GM19397 (cell line): ENCODE measurements around the gene EPHB2.

Experiments used
- ATAC-seq: cut with Tn5 transposase; IDR thresholded peaks from one replicate; pipeline ENCODE4 v1.9.1; 2021; ENCODE audit warnings: mild to moderate bottlenecking, moderate library complexity; ENCODE audit not compliant: unreplicated experiment

EPHB2 gene

DNA sequence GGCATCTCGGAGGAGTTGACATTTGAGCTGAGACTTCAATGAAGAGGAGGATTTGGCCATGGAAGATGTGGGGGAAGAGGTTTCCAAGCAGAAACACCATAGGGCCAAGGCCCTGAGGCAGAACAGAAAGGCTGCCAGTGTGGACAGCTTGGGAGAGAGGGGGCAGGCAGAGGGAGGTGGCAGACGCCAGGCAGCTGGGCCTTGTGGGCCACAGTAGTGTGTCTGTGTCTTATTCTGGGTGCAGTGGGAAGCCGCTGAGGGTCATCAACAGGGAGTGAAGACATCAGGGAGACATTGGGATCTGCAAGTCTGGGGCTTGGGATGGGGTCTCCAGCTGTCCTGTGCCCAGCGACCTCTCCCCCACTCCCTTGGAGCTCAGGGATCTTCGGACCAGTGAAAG is 165.2 kb downstream of the EPHB2 start:
- ATAC-seq, result no peak

DNA sequence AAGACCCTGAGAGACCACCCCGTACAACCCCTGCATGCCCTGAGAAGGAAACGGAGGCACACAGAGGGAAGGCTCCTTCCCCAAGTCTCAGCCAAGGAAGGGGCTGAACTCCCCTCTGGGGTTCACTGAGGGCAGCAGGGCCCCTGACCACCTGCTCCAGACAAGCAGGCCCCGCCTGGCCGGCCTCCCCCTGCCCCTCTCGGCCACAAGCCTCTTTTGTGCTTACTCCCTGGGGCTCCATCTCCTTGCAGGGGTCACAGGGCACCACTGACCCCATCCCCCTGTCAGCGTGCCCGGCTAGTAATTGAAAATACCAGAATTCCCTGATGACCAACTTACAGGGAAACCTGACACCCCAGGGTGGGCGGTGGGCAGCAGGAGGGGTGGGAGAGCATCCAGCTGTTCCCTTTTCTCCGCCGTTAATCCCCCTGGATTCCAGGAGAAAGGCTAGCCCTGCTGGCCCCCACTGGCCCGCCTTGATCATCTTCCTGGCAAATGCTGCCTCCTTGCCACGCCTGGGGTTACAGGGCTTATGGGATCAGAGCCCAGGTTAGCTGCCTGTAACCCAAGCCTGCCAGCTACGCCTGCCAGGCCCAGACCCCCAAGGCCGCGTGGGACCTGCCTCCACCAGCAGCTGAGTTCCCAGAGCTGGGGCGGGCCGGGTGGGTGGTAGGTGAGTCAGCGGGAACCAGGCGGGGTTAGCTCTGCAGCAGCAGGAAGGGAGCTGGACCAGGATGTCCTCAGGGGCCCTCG is 165.9 kb downstream of the EPHB2 start:
- ATAC-seq, result no peak

DNA sequence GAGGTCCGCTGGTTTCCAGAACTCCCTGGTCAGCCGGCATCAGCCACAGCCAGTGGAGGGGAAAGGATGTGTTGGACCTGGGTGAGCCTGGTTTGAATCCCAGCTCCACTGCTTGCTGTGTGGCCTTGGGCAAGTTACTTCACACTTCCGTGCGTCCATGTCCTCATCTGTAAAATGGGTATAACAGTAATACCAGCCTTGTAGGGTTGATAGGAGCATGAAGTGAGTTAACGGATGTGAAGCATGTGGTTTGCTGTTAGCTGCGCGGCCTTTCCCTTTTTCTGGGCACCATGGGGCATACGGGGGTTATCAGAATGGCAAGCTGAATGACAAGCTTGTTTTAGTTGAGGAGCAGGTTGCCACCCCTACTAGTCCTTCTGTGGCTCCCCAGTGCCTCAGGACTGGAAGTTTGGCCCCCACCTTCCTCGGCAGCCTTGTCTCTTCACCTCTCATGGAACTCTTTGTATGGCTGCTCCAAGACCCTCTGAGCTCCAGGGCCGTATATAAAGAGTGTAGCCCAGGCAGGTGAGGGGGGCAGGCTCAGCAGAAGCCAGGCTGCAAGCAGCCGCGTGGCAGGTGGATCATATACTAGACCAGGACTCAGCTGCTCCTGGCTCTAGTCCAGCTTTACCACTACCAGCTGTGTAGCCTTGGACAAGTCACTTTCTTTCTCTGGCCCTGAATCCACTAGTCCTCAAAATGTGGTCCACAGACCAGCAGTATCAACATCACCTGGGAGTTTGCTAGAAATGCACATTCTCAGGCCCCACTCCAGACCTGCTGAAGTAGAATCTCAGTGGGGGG is 166.7 kb downstream of the EPHB2 start:
- no peak for ATAC-seq

DNA sequence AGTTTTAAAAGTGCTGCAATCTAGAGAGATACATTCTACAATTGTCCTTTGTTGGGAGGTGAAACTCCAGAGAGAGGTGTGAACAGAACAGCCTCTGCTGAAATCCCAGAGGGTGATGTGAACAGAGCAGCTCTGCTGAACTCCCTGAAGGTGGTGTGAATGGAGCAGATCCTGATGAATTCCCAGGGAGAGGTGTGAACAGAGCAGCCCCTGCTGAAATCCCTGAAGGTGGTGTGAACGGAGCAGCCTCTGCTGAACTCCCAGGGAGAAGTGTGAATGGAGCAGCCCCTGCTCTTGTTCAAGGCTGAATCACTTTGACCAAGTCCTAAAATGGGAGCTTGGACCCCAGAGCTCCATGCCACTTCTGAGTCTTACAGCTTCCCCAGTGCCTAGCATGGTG is 167.3 kb downstream of the EPHB2 start:
- no peak for ATAC-seq

DNA sequence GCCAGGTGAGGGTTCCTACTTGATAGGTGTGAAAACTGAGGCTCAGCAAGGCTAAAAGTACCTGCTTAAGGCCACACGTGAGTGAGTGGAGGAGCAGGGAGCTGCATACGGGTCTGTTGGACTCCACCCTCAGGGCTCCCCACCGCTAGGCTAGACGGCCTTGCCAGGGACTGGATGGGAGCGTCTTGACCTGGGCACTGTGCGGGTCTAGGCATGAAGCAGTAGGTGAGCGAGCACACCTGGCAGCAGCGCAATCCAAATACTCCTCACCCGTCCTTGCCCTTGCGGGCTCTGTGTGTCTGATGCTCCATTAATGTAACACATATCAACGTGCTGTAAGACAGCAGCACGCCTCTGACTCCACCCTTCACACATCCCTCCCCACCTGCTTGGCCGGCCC is 168.0 kb downstream of the EPHB2 start:
- ATAC-seq, result no peak

DNA sequence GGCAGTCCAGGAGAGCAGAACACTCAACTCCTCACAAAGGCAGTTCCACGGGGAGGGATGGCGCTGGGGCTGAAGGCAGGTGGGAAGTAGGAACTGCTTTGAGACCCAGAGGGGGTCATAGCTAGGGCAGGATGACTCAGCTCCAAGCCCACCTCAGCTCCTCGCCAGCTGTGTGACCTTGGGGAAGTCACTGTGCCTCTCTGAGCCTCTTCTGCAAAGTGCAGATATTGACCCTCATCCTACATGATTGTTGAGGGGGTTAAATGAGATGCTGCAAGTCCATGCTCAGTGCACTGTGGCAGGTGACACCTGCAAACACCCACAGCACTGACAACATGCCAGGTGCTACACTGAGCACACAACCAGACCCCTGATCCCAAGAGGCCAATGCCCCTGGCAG is 168.8 kb downstream of the EPHB2 start:
- ATAC-seq, result no peak

DNA sequence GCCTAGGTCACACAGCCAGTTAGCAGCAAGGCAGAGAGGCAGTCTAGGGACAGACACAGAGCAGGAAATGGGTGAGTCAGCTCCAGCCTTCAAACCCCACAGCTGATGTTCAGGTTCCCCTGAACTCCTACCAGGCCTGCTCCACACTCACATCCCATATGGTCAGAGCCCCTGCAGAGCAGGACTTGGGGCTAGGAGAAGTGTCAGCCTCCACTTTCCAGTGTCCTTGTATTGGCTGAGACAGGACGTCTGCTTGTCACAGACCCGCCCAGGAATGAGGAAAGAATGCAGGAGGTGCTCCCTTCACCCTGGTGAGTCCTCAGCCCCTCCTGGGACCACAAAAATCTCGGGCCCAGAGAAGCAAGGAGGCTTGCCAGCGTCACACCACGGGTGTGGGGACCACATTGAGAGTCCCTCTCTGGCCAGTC is 169.5 kb downstream of the EPHB2 start:
- ATAC-seq, result no peak

DNA sequence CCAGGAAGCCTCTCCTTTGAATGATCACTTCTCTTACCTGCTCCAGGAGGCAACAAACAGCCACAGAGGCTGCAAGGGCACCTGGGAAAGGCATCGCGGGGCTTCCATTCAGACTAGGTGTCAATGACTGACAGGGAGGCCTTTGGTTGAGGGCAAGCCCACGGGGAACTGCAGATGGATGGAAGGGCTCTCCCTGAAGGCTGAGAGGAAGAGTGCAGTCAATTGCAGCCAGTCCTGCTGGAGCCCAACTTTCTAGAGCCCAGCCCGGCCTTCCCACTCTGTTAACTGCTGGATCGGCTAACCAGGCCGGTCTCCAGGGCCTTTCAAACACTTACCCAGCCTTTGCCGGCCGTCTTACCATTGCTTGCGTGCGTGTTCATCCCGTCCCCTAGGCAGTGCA is 172.8 kb downstream of the EPHB2 start:
- no peak for ATAC-seq

DNA sequence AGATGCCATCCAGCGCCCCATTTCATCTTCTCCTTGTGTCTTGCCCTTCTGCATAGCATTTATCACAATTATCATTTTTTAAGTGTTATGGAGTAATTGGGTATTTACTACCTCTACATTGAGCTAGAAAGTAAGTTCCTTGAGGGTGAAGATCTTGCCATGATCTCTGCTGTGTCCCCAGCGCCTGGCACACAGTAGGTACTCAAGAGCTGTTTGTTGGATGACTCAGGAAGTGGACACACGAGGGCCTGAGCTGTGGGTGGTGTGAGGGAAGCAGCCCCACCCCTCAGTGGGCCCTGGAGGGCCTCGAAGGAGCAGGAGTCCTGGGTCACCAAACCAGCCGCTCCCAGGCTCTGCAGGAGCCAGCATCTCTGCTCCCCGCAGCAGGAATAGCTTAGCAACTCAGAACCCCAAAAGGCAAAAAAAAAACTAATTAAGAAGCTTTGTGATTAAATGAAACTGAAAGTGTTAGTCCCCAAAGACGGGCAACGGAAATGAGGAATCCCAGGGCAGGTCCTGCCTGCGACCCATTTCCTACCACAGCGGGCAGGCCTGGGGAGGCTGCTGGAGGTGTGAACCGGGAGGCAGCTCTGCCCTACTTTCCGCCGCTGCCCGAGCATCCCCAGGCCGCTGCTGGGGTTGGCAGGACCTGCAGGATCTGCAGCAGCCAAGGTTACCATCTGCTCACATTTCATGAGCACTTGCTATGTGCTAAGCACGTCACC is 174.3 kb downstream of the EPHB2 start:
- ATAC-seq, result no peak

DNA sequence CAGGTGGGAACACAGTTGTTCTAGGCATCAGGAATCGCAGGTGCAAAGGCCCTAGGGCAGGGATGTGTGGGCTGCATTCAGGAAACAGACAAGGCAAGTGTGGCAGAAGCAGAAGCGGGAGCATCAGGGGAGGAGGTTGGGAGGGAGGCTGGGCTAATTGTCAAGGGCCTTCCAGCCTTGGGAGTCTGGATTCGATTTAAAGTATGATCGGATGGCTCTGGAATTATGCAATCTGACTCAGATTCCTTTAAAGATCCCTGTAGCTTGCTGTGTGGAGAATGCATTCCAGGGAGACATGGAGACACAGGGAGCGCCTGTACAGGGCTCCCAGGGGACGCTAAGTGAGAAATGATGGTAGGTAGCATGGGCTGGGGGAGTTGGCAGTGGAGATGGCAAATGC is 175.6 kb downstream of the EPHB2 start:
- no peak for ATAC-seq

DNA sequence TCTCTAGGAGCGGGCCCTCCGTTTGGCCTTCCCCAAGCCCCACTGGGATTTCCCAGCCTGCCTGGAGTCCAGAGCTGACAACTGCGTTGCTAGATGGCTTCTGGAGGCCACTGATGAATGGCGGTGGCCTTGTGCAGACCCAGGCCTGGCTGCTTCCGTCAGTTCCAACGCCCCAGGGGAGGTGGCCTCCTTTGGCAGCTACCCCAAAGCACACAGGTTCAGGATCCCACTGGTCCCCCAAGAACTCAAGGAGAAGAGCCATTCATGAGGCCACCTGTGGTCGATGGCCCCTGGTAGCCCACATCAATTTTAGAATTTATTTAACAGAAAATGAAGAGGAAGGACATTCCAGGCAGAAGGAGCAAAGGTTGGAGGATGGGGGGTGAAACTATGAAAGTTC is 176.9 kb downstream of the EPHB2 start:
- no peak for ATAC-seq

DNA sequence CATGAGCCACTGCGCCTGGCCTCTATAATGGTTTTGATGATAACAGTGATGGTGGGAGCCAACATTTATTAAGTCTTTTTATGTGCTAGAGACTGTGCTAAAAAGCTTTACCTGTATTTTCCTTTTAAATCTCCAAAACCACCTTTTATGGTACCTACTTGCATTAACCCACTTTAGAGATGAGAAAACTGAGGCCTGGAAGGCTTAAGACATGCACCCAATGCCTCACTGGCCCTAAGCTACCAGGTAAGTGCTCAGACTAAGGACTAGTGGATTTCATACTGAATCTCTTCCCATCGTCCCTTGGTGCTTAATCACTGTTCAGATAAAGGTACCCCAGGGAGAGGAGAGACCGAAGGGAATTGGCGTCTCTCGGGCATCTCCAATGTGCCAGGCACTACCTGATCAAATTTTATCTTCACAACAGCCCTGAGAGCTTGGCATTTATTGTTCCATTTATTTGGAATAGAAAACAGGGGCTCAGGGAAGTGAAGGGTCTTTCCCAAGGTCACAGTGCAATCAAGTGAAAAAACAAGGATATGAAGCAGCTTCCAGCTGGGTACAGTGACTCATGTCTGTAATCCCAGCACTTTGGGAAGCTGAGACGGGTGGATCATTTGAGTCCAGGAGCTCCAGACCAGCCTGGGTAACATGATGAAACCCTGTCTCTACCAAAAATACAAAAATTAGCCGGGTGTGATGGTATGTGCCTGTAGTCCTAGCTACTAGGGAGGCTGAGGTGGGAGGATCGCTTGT is 177.9 kb downstream of the EPHB2 start:
- no peak for ATAC-seq

DNA sequence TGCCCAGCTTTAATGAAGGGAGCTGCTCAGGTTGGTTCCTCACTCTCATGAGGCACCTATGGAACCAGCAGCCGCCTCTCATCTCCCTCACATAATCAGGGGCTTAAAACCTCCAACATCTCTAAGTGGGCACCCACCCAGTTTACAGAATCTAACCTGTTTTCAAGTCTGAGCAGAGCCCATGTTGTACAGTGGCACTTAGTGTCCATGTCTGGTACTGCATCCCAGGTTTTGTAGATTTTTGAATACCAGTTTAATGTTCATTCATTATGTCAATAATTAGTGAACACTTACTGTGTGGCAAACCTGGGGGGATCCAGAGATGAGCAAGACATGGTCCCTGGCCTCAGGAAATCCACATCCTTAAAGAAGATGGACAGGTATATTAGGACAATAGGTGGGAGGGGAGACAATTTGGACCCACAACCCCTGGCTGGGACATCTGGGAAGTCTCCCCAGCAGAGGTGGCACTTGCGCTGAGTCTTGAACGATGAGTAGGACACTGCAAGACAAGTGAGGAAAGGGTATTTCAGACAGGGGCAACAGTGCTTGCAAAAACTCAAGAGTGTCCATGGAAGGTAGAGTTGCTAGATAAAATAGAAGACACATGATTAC is 178.7 kb downstream of the EPHB2 start:
- ATAC-seq, result no peak

DNA sequence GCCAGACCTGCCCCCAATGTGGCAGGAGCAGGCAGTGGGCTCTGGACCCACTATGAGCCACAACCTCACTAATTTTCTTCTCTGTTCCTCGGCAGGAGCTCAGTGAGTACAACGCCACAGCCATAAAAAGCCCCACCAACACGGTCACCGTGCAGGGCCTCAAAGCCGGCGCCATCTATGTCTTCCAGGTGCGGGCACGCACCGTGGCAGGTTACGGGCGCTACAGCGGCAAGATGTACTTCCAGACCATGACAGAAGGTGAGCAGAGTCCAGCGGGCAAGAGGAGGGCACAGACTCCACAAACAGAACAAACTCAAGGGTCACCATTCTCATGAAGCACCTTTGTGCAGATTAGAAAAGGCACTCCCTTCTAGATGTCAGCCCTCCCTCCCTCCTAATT is 182.2 kb downstream of the EPHB2 start:
- ATAC-seq, result no peak

DNA sequence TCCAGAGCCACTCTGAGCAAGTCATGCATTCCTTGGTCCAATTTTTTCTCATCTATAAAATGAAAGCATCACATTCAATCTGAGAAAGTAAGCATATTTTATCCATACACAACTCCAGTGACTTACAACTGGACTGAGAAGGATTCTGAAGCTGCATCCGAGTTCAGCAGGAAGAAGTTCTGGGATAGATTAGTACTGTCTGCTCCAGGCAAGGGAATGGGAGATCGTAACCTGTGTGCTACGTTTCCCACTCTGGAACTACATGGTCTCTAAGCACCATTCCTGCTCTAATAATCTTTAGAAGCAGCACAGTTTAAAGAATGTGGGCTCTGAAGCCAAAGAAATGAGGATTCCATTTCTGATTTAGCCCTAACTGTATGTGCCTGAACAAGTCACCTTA is 182.7 kb downstream of the EPHB2 start:
- no peak for ATAC-seq

DNA sequence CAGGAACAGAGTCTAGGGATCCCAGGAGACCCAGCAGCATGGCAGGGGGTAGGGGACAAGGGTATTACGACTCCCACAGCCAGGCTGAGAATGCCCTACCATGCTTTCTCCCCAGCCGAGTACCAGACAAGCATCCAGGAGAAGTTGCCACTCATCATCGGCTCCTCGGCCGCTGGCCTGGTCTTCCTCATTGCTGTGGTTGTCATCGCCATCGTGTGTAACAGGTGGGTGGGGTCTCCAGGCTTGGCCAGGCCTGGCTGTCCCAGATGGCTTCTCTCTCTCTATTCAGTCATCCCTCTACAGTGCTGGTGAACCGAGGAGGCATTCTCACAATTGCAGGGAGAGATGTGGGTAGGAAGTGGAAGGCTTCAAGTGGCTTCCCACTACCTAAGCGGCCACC is 184.7 kb downstream of the EPHB2 start:
- no peak for ATAC-seq

DNA sequence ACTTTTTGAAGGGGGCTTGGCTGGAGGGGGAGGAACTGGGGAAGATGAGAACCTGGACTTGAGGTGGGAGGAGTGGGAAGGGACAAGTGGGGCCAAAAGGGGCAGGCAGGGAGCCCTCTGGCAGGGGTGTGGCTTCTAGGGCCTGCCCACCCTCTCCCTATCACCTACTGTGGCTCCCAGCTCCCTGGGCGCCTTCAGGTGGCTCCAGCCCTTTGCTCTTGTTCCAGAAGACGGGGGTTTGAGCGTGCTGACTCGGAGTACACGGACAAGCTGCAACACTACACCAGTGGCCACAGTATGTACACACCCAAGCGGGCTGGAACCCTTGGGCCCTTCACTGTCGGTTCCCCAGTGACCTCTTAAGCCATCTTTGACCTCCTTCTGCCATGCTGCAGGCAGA is 185.5 kb downstream of the EPHB2 start:
- ATAC-seq, result no peak

DNA sequence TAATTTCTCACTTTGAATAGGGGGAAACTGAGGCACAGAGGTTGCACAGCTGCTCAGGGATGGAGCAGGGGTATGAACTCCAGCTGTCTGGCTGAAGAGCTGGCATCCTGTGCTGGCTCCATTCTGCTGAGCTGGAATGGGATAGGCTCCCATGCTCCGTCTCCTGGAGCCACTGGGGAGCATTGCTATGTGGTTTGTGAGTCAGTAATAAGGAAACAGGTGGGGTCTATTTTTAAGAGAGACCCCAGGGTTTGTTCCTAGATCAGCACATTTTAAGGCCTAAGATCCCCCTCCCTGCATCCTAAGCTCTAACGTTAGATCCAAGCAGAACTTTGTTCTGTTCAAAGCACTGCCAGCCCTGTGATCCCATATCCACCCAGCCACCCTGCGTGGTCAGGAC is 189.8 kb downstream of the EPHB2 start:
- ATAC-seq, result no peak

DNA sequence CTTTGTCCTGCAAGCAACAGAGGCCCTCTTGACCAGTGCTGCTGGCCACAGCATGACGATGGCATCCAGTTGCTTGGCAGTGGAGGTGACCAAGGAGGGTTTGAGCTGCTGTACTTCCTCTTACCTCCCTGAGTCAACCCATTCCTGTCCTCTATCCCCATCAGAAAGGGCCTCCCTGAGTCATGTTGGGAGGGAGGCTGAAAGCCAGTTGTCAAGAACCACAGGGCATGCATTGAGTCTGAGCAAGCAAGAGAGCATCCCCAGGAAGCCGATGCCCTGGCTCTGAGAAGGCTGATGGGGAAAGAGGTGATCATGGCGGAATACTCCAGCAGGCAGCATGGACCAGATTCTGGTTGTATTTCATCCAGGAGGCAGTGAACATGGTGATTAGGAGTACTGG is 192.5 kb downstream of the EPHB2 start:
- ATAC-seq, result no peak

DNA sequence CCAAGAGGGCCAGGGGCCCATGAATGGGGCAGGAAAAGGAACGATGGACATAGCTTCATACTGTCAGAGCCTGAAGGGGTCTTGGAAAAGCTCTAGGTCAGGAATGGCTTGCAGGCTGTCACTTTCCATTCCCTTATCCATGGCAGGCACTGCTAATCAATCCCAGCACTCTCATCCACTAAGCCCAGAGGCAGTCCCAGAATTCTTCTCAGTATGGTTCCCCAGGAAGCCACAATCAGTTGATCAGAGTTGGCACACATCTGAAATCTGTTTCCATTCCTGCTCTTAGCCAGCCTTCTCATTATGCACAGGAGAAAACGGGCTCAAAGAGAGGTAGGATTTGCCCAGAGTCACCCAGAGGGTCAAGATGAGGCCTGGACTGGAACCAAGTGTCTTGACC is 196.3 kb downstream of the EPHB2 start:
- ATAC-seq, result no peak

DNA sequence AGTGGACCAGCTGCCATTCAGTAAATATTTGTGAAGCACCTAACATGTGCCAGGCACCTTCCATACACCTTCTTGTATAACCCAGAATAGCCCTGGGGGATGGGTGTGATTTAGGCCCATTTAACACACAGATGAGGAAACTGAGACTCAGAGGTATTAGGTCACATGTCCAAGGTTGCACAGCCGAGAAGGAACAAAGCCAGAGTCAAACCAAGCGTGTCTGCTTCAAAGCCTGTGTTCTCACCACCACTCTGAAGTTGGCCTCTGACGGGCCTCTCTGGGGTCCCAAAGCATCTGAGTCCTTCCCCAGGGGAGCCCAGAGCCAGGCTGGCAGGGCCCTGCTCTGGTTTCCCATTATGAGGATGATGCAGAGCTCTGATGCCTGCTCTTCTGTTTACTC is 196.9 kb downstream of the EPHB2 start:
- no peak for ATAC-seq
